CD8-positive, alpha-beta memory T cell (primary cell): ENCODE measurements around the gene SLC18A2. TPM values are rescaled to one million over a fixed set of nuclear protein-coding genes. Genes with fewer than 3 reads are reported as not detected.
A peak's percentile ranks its signal among the peaks of the same experiment; 100 is the strongest.

ENCODE experiments used
- CTCF ChIA-PET: fragments of 350-600 bp; sonication (Branson Sonifier 250); formaldehyde crosslinking; loops from one replicate; lab custom pipeline; 2021; ENCODE audit warnings: antibody characterized with exemption; lab: Charles Lee
- POLR2A ChIA-PET: fragments of 350-600 bp; sonication (Branson Sonifier 250); formaldehyde crosslinking; loops from one replicate; lab custom pipeline; 2021; ENCODE audit warnings: antibody characterized with exemption; lab: Charles Lee
- DNase-seq, 5 donors: peaks; one replicate each; pipeline versions ENCODE4 v3.0.0 to v3.0.0-alpha.2; 2020 to 2022; ENCODE audit warnings: mixed read lengths in 1 of 5
- H3K27ac ChIP-seq: one replicate; pipeline ENCODE4 v1.7.0; 2013; ENCODE audit warnings: low read depth, mild to moderate bottlenecking, low read length, moderate library complexity
- H3K27me3 ChIP-seq: 2 replicates; pipeline ENCODE4 v1.7.0; 2013; ENCODE audit warnings: low read length, mild to moderate bottlenecking; ENCODE audit not compliant: insufficient read depth, poor library complexity, severe bottlenecking
- H3K36me3 ChIP-seq: 2 replicates; pipeline ENCODE4 v1.7.0; 2013; ENCODE audit warnings: mild to moderate bottlenecking, low read length, moderate library complexity; ENCODE audit not compliant: insufficient read depth
- H3K4me1 ChIP-seq: 2 replicates; pipeline ENCODE4 v1.7.0; 2013; ENCODE audit warnings: mild to moderate bottlenecking, low read length, moderate library complexity; ENCODE audit not compliant: insufficient read depth
- H3K4me3 ChIP-seq: 2 replicates; pipeline ENCODE4 v1.7.0; 2013; ENCODE audit warnings: mild to moderate bottlenecking, low read length
- H3K9me3 ChIP-seq: 2 replicates; pipeline ENCODE4 v1.7.0; 2013; ENCODE audit warnings: mild to moderate bottlenecking, low read length
- H3K27ac Mint-ChIP-seq, 8 donors: one replicate each; pipeline ENCODE4 v1.8.0; 2020 to 2021; ENCODE audit warnings: mixed read lengths in 8 of 8, mild to moderate bottlenecking in 6 of 8, inconsistent platforms in 3 of 8, moderate library complexity in 3 of 8
- H3K27me3 Mint-ChIP-seq, 2 donors: one replicate each; pipeline ENCODE4 v1.8.0; 2020 to 2021; ENCODE audit warnings: mixed read lengths in 2 of 2, mild to moderate bottlenecking in 1 of 2, moderate library complexity in 1 of 2
- H3K36me3 Mint-ChIP-seq, 3 donors: one replicate each; pipeline ENCODE4 v1.8.0; 2020 to 2021; ENCODE audit warnings: mixed read lengths in 3 of 3, inconsistent platforms in 1 of 3, mild to moderate bottlenecking in 1 of 3
- H3K4me1 Mint-ChIP-seq, 3 donors: one replicate each; pipeline ENCODE4 v1.8.0; 2020 to 2021; ENCODE audit warnings: mixed read lengths in 3 of 3, inconsistent platforms in 1 of 3, mild to moderate bottlenecking in 1 of 3
- H3K4me3 Mint-ChIP-seq, 7 donors: one replicate each; pipeline ENCODE4 v1.8.0; 2020 to 2021; ENCODE audit warnings: mixed read lengths in 7 of 7, mild to moderate bottlenecking in 6 of 7, moderate library complexity in 4 of 7, inconsistent platforms in 2 of 7
- H3K9me3 Mint-ChIP-seq, 5 donors: one replicate each; pipeline ENCODE4 v1.8.0; 2020 to 2022; ENCODE audit warnings: mixed read lengths in 5 of 5, mild to moderate bottlenecking in 3 of 5, moderate library complexity in 2 of 5, inconsistent platforms in 1 of 5
- polyA plus RNA-seq: library from polyadenylated mRNA; unstranded; fragments of 300-500 nt; fragmentation: Illumina TruSeq; gene quantifications from one replicate; pipeline ENCODE4 v1.2.3, GENCODE V29; 2021
- total RNA-seq, 2 experiments: library from RNA; stranded (reverse); gene quantifications; one replicate each; pipeline ENCODE4 v1.2.3, GENCODE V29; 2021

SLC18A2 gene
- total and polyA plus RNA-seq, 3 experiments from 2014 or later: 0.07 to 0.08 TPM; not detected in 1

DNA sequence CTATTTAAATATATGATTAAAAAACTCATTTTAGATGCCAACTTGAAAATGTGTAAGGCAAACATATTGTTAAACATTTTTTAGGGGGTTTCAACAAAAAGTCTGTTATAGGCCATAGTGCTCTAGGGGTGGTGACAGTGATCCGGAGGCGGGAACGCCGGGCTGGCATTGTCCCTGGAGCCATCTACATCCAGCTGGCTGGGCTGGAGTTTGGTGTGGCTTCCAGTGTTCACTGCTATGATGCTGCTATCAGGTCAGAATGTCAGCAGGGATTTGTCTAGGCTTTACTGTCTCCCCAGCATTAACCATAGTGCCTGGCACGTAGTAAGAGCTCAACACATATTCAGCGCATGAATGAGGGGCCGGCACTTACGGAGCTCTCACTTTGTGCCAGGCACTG, 1.9 kb upstream of the SLC18A2 start:
- no peaks in the 10 kb centered on the region for H3K36me3 ChIP-seq
- Mint-ChIP-seq H3K36me3 (no peaks in the 10 kb centered on the region), H3K27ac (no peak overlapping the region), H3K9me3 (no peaks in the 10 kb centered on the region), H3K4me3 (no peak overlapping the region), H3K4me1 (peaks cover 3 to 14% (median 6%) of the 10 kb centered on the region in 3 donors), H3K27me3 (peaks cover 20 to 43% of the 10 kb centered on the region in 2 donors)
- POLR2A ChIA-PET: no interaction called here
- CTCF ChIA-PET: no interaction called here
- no peak for DNase-seq
- H3K9me3 ChIP-seq: no peaks in the 10 kb centered on the region
- no peak overlapping the region for H3K27ac ChIP-seq
- H3K4me3 ChIP-seq: no peak overlapping the region
- H3K27me3 ChIP-seq: no peaks in the 10 kb centered on the region
- no peaks in the 10 kb centered on the region for H3K4me1 ChIP-seq

DNA sequence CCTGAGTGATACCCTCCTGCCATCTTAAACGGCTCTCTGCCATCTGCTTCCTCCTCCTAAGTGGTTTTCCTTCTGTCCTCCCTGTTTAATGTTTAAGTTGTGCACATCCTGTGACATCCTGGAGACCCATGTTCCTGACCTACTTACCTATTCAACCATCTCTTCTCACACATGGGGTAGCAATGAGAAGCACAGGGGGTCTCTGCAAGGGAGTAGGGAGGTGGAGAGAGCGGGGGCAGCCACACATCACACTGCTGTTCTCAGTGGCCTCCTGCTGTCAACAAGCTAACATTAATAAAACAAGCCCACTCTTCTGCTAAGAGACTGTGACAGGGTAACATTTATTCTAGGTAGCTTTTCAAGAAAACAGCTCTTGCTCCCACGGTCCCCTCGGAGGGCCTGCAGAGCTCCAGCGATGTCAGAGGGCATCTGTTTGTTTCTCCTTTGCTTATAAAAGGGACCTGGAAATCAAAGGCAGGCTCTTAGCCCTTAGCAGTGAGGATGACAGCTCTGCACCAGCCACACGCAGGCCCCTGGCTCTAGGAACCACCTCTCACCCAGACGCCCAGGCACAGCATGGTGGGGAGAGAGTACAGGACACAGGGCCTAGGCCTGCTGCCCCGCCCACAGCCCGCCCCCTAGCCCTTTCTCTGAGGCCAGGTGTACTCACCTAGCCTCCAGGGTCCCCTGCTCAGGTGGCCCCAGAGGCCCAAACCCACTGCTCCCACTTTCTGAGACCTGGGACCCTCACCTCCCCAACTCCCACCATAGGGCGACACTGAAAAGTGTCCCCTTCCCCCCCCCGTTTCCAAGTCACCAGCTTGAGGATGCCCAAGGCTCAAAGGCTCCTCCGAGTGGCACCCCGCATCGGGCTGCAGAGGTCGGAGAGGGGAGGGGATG, 943 bp upstream of the SLC18A2 start:
- H3K4me3 Mint-ChIP-seq: no peak overlapping the region
- ChIA-PET CTCF (no interaction called here), POLR2A (no interaction called here)

DNA sequence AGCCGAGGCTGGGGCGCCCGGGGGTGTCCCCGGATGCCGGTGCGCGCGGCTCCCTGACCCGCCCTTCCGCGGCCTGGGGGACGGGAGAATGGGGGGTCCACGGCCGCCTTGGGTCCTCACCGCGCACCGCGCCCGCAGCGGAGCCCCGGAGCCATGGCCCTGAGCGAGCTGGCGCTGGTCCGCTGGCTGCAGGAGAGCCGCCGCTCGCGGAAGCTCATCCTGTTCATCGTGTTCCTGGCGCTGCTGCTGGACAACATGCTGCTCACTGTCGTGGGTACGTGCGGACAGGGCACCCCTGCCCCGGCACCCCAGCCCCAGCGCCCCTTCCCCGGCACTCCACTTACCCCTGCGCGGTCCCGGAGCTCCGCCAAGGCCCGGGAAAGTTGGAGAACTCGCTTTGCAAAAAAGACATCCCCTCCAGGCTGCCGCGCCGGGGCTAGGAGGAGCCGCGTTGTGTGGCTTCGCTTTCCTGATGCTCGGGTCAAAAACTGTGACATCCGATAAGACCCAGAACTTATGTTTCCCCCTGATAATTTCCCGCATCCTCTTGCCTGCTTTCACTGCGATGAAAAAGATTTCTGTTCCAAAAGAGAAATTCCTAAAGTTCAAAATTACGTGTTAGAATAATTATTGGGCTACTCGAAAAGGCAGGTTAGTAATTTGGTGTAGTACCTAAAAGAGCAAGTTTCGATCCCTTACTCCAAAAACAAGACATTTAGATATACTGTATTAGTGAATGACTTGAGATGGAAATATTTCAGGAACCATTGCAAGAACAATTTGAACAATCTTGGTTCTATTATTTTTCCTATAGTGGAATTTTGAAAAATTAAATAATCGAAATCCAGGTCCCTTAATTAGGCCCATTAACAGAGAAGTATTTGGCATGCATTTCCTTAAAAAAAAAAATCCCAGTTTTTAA, 888 bp downstream of the SLC18A2 start:
- Histone ChIP-seq H3K4me3 (no peak overlapping the region), H3K4me1 (no peaks in the 10 kb centered on the region), H3K36me3 (no peaks in the 10 kb centered on the region), H3K27ac (no peak overlapping the region), H3K9me3 (no peaks in the 10 kb centered on the region), H3K27me3 (peaks cover 3% of the 10 kb centered on the region)
- CTCF ChIA-PET: no interaction called here
- Mint-ChIP-seq H3K4me3 (peak overlapping the region in 5 of 7 donors; percentile 33 to 84 (median 54)), H3K4me1 (peaks cover 3 to 14% (median 6%) of the 10 kb centered on the region in 3 donors), H3K27me3 (peaks cover 15 to 55% of the 10 kb centered on the region in 2 donors), H3K36me3 (no peaks in the 10 kb centered on the region), H3K9me3 (no peaks in the 10 kb centered on the region), H3K27ac (peak overlapping the region in 1 of 8 donors; percentile 57)
- DNase-seq: no peak
- POLR2A ChIA-PET: no interaction called here

More for the DNA sequence above, 943 bp upstream of the SLC18A2 start:
- peaks cover 3% of the 10 kb centered on the region for H3K27me3 ChIP-seq
- Mint-ChIP-seq H3K4me1 (peaks cover 3 to 14% (median 6%) of the 10 kb centered on the region in 3 donors), H3K9me3 (no peaks in the 10 kb centered on the region), H3K27ac (no peak overlapping the region), H3K36me3 (no peaks in the 10 kb centered on the region), H3K27me3 (peaks cover 20 to 49% of the 10 kb centered on the region in 2 donors)
- no peaks in the 10 kb centered on the region for H3K9me3 ChIP-seq
- H3K27ac ChIP-seq: no peak overlapping the region
- no peaks in the 10 kb centered on the region for H3K4me1 ChIP-seq
- H3K36me3 ChIP-seq: no peaks in the 10 kb centered on the region
- no peak overlapping the region for H3K4me3 ChIP-seq
- DNase-seq: no peak

DNA sequence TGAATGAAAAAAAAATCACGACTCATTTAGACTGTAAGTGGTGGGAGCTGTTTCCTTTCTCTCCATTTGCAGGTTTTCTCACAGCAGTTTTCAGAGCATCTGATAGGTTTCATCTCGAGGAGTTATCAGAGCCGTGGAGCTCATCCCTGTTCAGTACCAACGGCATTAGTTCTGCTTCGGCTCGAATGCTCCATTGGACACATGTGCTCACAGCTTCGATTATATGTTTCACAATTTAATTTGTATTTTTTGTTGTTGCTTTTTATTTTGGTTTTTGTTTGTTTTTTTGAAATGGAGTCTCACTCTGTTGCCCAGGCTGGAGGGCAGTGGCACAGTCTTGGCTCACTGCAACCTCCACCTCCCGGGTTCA, 1.5 kb downstream of the SLC18A2 start:
- Mint-ChIP-seq H3K9me3 (no peaks in the 10 kb centered on the region), H3K4me3 (no peak overlapping the region), H3K27ac (no peak overlapping the region), H3K36me3 (no peaks in the 10 kb centered on the region), H3K4me1 (peaks cover 3 to 16% (median 6%) of the 10 kb centered on the region in 3 donors), H3K27me3 (peaks cover 18 to 61% of the 10 kb centered on the region in 2 donors)
- Histone ChIP-seq H3K9me3 (no peaks in the 10 kb centered on the region), H3K4me3 (no peak overlapping the region), H3K27me3 (peaks cover 3% of the 10 kb centered on the region), H3K36me3 (no peaks in the 10 kb centered on the region), H3K27ac (no peak overlapping the region), H3K4me1 (no peaks in the 10 kb centered on the region)
- ChIA-PET POLR2A (no interaction called here), CTCF (no interaction called here)
- DNase-seq: no peak

DNA sequence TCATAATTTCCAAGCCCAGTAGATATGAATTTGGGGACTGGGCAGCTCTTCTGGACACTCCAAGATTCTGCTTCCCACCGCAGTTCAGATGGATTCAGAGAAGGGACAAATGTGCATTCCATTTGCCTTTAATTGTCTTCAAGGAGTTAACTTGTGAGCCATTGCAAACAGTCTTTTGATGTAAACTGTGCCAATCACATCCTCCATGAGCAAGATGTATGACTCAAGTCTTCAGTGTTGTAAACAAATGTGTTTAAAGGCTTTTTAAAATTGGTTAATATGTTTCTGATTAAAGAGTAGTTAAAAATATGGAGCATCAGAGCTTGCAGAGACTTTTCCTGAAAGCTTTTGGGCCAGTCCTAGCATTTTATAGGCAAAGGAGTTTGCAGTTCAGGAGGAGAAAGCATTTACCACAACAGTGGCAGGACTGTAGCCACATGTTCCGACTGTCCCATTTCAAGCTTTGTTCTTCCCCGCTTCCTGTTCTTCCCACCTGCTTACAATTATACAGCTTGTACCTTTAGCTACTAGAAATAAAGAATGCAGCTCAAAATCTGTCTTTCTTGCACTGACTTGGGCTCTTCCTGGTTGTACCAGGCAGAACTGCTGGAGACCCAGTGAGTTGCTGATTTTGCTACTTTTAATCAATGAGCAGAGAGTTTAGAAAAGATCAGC, 6.2 kb downstream of the SLC18A2 start:
- POLR2A ChIA-PET: no interaction called here
- H3K9me3 ChIP-seq: no peaks in the 10 kb centered on the region
- H3K27me3 ChIP-seq: peaks cover 3% of the 10 kb centered on the region
- no peak for DNase-seq
- no peaks in the 10 kb centered on the region for H3K9me3 Mint-ChIP-seq
- CTCF ChIA-PET: no interaction called here
- no peaks in the 10 kb centered on the region for H3K4me1 ChIP-seq
- no peak overlapping the region for H3K4me3 Mint-ChIP-seq
- no peak overlapping the region for H3K27ac ChIP-seq
- H3K36me3 ChIP-seq: no peaks in the 10 kb centered on the region
- no peaks in the 10 kb centered on the region for H3K36me3 Mint-ChIP-seq
- peaks cover 0 to 22% (median 2%) of the 10 kb centered on the region in 3 donors for H3K4me1 Mint-ChIP-seq
- H3K27me3 Mint-ChIP-seq: peaks cover 10 to 63% of the 10 kb centered on the region in 2 donors
- H3K27ac Mint-ChIP-seq: no peak overlapping the region
- no peak overlapping the region for H3K4me3 ChIP-seq

DNA sequence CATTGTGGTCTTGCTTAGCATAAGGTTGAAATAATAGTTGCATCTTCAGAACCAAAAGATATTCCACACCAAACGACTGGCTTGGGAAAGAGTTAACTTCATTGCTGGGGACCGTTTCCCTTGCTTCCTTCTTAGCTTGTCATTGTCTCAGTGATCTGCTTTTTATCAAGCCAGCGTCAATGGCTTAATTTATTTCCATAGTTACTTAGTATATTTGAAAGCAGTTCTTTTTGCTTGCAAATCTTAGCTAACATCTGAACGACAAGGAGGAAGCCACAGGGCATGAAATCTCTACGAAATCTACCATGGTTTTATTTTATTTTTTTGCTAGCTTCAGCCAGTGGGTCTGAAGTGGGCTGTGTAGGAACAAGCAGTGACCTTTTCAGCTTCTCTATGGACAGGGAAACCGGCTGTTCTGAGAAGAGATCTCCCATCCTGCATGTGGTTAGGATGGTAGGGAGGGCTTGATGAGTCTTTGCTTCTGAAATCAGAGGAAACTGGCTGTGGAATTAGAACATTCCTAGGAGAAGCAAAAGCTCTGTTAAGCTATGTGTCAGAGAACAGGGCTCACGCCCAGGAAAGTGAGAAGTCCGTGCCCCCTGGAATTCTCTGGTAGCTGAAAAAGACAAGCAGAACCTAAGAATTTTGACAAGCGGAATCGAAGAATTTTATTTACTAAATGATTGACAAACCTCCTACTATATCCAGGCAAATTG, 8.0 kb downstream of the SLC18A2 start:
- Histone ChIP-seq H3K9me3 (no peaks in the 10 kb centered on the region), H3K27ac (no peak overlapping the region), H3K36me3 (no peaks in the 10 kb centered on the region), H3K4me1 (no peaks in the 10 kb centered on the region), H3K27me3 (peaks cover 3% of the 10 kb centered on the region), H3K4me3 (no peak overlapping the region)
- Mint-ChIP-seq H3K36me3 (no peaks in the 10 kb centered on the region), H3K4me1 (peaks cover 0 to 18% (median 0%) of the 10 kb centered on the region in 3 donors), H3K27ac (no peak overlapping the region), H3K9me3 (no peaks in the 10 kb centered on the region), H3K4me3 (no peak overlapping the region), H3K27me3 (peaks cover 6 to 53% of the 10 kb centered on the region in 2 donors)
- ChIA-PET POLR2A (no interaction called here), CTCF (no interaction called here)
- no peak for DNase-seq

DNA sequence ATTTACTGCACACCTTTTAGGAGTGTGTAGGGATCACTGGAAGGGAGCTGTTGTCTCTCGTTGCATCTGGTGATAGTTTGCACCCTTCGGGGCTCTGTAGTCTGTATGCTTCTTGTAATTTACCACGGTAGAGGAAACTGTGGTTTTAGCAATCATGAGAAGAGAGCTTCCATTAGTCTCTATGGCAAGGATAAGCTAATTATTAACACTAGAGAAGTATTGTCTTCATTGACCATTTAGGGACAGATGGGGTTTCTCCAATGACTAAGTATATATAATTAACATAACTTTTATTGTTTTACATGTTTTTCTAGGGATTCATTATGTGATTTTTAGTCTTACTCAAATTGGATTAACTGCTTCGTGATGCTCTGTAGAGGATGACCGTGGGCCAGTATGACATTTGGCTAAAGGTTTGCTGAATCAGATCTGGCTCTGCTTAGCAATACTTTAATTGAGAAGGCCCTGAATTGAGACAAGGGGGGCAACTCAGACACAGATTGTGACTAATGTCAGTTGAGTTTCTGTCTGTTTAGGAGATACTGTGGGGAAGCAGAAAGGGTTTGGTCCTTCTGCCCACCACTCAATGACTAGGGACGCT, 8.7 kb downstream of the SLC18A2 start:
- Mint-ChIP-seq H3K36me3 (no peaks in the 10 kb centered on the region), H3K27me3 (peaks cover 8 to 50% of the 10 kb centered on the region in 2 donors), H3K27ac (no peak overlapping the region), H3K4me3 (no peak overlapping the region), H3K9me3 (no peaks in the 10 kb centered on the region), H3K4me1 (peaks cover 0 to 18% (median 0%) of the 10 kb centered on the region in 3 donors)
- CTCF ChIA-PET: no interaction called here
- no peaks in the 10 kb centered on the region for H3K36me3 ChIP-seq
- POLR2A ChIA-PET: no interaction called here
- no peaks in the 10 kb centered on the region for H3K9me3 ChIP-seq
- no peak overlapping the region for H3K27ac ChIP-seq
- H3K4me3 ChIP-seq: no peak overlapping the region
- no peak for DNase-seq
- no peaks in the 10 kb centered on the region for H3K4me1 ChIP-seq
- peaks cover 2% of the 10 kb centered on the region for H3K27me3 ChIP-seq
